Left ventricle myocardium superior (tissue), 1 donor: Measurements from ENCODE around the gene TMEM135. TPM values are rescaled to one million over a fixed set of nuclear protein-coding genes. Genes with fewer than 3 reads are reported as not detected.

Experiments used
- ATAC-seq: fragments of 200-7000 bp; cut with Tn5 transposase; one replicate; pipeline ENCODE4 v1.9.1; 2020; ENCODE audit warnings: mild to moderate bottlenecking, moderate library complexity
- DNase-seq: peaks from one replicate; pipeline ENCODE4 v3.0.0-alpha.2; 2020
- intact Hi-C: fragments of 100-400 bp; cut with micrococcal nuclease; formaldehyde crosslinking; loops from one replicate; pipeline ENCODE4 v1.11.0; 2022
- total RNA-seq: library from RNA; stranded (reverse); fragmentation: NEBNext Ultra II Directional; extraction: Animal tissue kit (Norgen Biotek cat#: 25700); gene quantifications from one replicate; pipeline ENCODE4 v1.2.1, GENCODE V29; 2021
- donor health status: DM: no; HTN: yes; CAD: no; lungs with severe emphysema.

The TMEM135 gene
- total RNA-seq, 1 donor from 2014 or later, result 20.1 TPM

DNA sequence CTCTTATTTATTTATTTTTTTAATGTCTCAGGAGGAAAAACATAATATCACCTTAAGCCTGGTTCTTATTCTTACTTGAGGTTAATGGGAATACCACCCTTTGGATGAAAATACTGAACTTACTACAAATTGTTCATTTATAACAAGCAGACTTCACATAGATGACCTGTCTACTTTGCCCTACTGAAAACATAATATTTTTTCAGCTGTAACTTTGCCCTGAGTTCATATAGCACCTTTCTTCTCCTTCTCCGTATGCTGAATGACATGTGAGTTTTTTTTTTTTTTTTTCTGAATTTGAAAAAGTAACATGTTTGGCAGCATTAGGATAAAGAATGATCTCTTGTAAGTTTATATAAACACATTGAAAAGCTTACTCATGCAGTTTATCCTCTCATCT, 186.8 kb downstream of the TMEM135 start:
- DNase-seq (no peak), ATAC-seq (no peak)
- intact Hi-C loops, result no loop called here

- intact Hi-C loops, result no loop called here
- ATAC-seq (no peak), DNase-seq (no peak)
These were observed 191.1 kb downstream of the TMEM135 start for GRCh38 chr11:87228820-87229219.

DNA sequence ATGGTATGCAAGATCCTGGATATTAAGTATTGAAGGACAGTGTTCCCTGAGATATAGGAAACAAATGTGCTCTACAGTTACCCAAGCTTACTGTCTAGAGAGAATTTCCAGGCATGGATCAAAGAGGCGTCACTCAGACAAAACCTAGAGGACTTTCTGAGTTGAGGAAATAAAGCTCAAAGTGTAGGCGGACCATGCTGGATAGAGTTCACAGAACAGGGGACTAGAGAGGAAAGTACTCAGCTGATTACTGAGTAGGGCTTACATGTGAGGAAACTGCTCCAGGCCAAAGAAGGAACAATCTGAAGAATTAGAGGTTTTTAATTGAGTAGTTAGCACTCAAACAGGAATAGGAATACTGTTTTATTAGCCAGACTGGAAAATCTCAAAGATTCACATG, 193.3 kb downstream of the TMEM135 start:
- DNase-seq (no peak), ATAC-seq (no peak)
- intact Hi-C loops, result no loop called here

- no peak for ATAC-seq
- no peak for DNase-seq
- intact Hi-C loops, result no loop called here
These were observed 194.6 kb downstream of the TMEM135 start for GRCh38 chr11:87232320-87232719.

DNA sequence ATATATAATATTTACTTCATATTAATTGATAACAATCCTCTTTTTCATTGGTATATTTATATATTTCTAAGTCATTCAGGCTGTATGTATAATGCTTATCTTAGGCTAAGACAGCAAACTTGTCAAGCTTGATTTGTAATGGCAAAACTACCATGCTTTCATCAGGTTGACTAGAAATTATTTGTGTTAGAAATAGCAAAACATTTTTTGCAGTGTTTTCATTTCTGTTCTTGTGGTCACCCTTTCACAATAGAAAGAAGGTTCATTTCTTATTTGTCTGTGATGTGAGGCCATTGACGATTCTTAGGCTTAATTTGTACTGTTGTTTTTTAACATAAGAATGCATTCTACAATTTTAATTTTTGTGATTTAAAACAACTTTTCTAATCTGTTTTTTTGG, 197.6 kb downstream of the TMEM135 start:
- intact Hi-C loops, result no loop called here
- DNase-seq (no peak), ATAC-seq (no peak)

GRCh38 chr11:87236368-87236767, 198.6 kb downstream of the TMEM135 start:
- intact Hi-C loops, result no loop called here
- ATAC-seq, result no peak
- no peak for DNase-seq

DNA sequence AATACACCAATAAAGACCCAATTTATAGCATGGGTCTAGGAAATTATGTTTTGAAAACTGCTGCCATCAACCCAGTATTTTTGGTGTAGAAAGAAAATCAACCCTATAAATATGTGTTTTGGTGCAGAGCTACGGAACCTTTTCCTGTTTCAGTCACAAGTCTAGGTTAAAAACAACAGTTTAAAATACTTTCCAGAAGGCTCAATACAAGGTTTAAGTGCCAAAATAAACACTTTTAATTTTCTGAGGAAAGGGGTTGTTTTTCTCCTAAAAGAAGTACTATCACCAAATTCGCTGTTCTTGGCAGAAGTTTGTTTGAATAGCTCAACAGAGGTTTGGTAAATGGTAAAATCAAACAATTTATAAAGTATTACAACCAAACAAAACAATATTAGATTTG, 201.3 kb downstream of the TMEM135 start:
- DNase-seq (no peak), ATAC-seq (peak; percentile 52)
- intact Hi-C loops, result no loop called here

- no peak for DNase-seq
- intact Hi-C loops, result no loop called here
- ATAC-seq, result no peak
These were observed 201.8 kb downstream of the TMEM135 start for GRCh38 chr11:87239531-87239930.

DNA sequence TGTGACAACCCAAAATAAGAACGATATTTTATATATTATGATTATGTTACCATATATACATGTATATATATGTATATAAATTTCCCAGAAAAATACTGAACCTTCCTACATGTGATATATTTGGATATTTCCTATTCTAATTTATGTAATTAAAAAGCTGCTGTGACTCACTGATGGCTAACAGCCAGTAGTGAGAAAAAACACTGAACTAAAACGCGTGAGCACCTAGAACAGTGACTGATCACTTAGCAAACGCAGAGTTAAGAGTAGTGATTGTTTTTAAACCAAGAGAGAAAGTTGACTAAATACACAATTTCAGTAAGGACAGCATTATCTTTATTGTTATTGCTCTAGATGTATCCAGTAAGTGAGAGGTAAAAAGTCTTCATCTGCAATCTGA, 213.8 kb downstream of the TMEM135 start:
- DNase-seq (no peak), ATAC-seq (no peak)
- intact Hi-C loops, result no loop called here

DNA sequence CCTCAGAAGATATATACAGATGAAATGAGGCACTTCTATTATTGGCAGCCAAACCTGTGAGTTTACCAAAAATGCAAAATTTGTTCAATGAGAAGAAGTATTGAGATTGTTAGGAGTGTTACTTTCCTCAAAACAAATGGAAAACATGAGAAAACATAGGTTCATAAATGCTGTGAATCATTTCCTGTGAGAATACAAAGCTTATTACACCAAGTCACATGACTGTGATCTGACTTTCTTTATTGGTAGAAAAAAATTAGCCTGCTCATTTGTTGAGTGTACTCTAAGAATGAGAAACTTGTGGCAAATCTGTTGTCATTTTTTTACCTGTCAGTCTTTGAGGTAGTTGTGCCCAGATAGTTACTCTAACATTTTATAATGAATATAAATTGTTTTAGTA, 215.1 kb downstream of the TMEM135 start:
- DNase-seq (no peak), ATAC-seq (no peak)
- intact Hi-C loops, result no loop called here

GRCh38 chr11:87254562-87254961, 216.8 kb downstream of the TMEM135 start:
- no peak for DNase-seq
- intact Hi-C loops, result no loop called here
- ATAC-seq, result no peak

DNA sequence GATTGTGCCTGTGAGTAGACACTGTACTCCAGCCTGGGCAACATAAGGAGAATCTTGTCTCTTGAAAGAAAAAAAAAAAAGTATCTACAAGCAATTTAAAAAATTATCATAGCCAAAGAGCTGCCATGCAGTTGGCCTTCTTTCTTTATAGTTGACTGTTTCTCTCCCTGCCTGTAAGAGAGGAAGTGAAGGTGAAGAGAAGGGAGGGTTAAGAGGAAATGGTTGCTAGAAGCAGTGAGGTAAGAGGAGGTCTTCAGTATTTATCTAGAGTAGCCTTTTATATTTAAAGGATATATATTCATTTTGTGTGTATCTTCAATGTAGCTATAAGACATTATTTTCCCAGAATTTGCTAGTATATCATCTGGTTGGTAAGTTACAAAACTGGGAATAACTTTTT, 217.9 kb downstream of the TMEM135 start:
- no peak for ATAC-seq
- intact Hi-C loops, result no loop called here
- no peak for DNase-seq

GRCh38 chr11:87256694-87257340, 219.1 kb downstream of the TMEM135 start:
- DNase-seq (no peak), ATAC-seq (no peak)
- intact Hi-C loops, result no loop called here

GRCh38 chr11:87258171-87258833, 220.6 kb downstream of the TMEM135 start:
- no peak for ATAC-seq
- DNase-seq, result no peak
- intact Hi-C loops, result no loop called here

DNA sequence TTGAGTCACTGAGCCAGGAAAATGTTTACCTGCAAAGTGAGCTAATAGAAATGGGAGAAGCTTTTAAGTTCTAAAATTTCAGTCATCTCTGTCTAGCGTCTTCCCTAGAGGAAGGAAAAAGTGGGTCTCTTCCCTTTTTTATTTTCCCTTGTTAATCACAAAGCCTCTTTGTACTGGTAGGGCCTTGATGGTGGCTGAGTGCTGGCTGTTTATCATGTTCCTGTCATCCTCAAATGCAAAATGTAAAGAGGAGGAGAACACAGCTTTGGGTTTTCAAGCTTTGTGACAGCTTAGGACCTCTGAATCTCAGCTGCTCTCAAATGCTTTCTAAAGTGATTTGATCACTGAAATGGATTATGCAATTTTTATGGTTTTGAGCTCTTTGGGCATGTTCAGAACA, 222.0 kb downstream of the TMEM135 start:
- intact Hi-C loops, result no loop called here
- no peak for DNase-seq
- ATAC-seq, result no peak

DNA sequence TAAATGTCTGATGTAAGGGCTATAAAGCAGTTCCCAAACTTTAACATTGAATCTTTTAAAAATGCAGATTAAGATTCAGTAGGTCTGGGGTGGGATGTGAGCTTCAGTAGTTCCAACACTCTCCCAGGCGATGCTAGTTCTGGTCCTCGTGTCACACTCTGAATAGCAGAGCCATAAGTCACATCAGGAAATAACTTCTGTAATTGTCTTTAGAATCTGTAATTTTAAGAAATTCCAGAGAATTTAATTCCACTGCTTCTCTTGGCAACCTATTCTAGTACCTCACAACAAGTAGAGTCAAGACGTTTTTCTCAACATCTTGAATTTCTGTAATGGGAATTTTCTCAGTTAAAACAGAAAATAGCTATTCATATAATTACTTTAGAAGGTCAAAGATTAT, 223.1 kb downstream of the TMEM135 start:
- ATAC-seq (no peak), DNase-seq (no peak)
- intact Hi-C loops, result no loop called here

- ATAC-seq (no peak), DNase-seq (no peak)
- intact Hi-C loops, result no loop called here
These were observed 225.6 kb downstream of the TMEM135 start for GRCh38 chr11:87263264-87263838.

- ATAC-seq (no peak), DNase-seq (no peak)
- intact Hi-C loops, result no loop called here
These were observed 226.2 kb downstream of the TMEM135 start for GRCh38 chr11:87263979-87264378.

GRCh38 chr11:87265132-87265531, 227.4 kb downstream of the TMEM135 start:
- ATAC-seq, result no peak
- DNase-seq, result no peak
- intact Hi-C loops, result no loop called here

DNA sequence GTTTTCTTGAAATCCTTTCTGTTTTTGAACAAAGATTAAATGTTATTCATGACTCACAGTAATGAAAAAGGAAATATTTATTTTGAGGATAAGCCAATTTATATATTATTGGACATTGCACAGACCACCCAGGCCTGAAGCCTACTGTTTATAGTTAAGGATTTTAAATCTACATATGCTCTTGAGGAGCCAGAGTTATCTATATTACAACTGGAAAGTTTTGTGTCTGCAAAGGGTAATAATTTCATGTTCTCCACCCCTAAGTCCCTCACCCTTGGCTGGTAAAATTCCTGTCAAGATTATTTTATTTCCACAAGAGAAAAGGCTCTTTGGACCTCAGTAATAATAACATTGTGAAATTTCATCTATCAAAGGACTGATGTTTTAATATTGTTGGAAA, 228.2 kb downstream of the TMEM135 start:
- DNase-seq (no peak), ATAC-seq (no peak)
- intact Hi-C loops, result no loop called here

- intact Hi-C loops, result no loop called here
- no peak for DNase-seq
- ATAC-seq, result no peak
These were observed 229.0 kb downstream of the TMEM135 start for GRCh38 chr11:87266751-87267150.
